MG63 (cell line): ENCODE measurements around the gene BTBD19. TPM values are rescaled to one million over a fixed set of nuclear protein-coding genes. Genes with fewer than 3 reads are reported as not detected.
A peak's percentile ranks its signal among the peaks of the same experiment; 100 is the strongest.
"Not testable (repeated sequence)": the region's sequence is repeated elsewhere in the genome, so short reads cannot be mapped to it uniquely, and the experiment has no call there.

Source experiments
- DNase-seq: peaks from one replicate; pipeline ENCODE4 v3.0.0-alpha.2; 2020
- H3K27me3 ChIP-seq: fragments of 250-450 bp; sonication (Bioruptor Pico); 2 replicates; pipeline ENCODE4 v1.5.1; 2020; ENCODE audit warnings: mild to moderate bottlenecking, moderate library complexity
- H3K36me3 ChIP-seq: fragments of 250-450 bp; sonication (Bioruptor Pico); 2 replicates; pipeline ENCODE4 v1.5.1; 2020; ENCODE audit warnings: mild to moderate bottlenecking, moderate library complexity
- H3K4me3 ChIP-seq: fragments of 250-450 bp; sonication (Bioruptor Pico); 2 replicates; pipeline ENCODE4 v1.5.1; 2020; ENCODE audit warnings: mild to moderate bottlenecking, moderate library complexity
- H3K9me3 ChIP-seq: fragments of 250-450 bp; sonication (Bioruptor Pico); 2 replicates; pipeline ENCODE4 v1.5.1; 2020; ENCODE audit warnings: mild to moderate bottlenecking, moderate library complexity
- total RNA-seq: library from RNA; depleted of rRNA; stranded (reverse); fragments of >200 nt; shearing (Covaris generic); gene quantifications from 2 replicates; pipeline ENCODE4 v1.2.3, GENCODE V29; 2014; ENCODE audit warnings: low replicate concordance

Gene BTBD19
- total RNA-seq, 1 experiment from 2014 or later, result 1.0 TPM

DNA sequence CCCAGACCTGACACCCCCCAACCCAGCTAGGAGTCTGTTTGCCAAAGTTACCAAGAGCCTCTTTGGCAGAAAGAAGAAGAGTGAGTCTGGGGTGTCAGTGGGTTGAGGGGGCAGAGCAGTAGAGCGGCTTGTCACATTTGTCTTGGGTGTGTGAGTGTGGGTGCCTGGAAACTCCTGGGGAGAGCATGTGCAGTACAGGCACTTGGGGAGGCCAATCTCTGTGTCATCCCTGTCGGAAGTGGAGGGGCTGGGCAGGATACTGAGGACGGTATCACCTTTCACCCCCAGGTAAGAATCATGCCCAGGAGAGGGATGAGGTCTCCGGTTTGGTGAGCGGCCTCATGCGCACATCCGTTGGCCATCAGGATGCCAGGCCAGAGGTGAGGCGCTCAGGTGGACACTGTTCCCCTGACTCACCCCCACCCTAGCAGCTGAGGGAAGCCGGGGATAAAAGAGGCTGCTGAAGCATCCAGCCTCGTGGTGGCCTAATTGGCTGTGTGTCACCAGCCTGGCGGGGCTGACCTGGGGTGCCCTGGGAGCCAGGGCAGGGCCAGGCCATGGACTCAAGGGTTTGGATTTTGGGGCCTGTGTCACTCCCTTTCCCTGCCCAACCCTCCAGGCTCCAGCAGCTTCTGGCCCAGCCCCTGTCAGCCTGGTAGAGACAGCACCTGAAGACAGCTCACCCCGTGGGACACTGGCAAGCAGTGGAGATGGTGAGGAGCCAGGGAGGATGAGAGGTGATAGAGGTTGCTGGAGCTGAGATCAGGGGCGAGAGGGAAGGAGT lies 4.8 kb upstream of the BTBD19 start:
- DNase-seq, result no peak
- Histone ChIP-seq H3K36me3 (peaks cover 32% of the 10 kb centered on the region), H3K9me3 (no peaks in the 10 kb centered on the region), H3K27me3 (no peaks in the 10 kb centered on the region), H3K4me3 (no peak overlapping the region)

DNA sequence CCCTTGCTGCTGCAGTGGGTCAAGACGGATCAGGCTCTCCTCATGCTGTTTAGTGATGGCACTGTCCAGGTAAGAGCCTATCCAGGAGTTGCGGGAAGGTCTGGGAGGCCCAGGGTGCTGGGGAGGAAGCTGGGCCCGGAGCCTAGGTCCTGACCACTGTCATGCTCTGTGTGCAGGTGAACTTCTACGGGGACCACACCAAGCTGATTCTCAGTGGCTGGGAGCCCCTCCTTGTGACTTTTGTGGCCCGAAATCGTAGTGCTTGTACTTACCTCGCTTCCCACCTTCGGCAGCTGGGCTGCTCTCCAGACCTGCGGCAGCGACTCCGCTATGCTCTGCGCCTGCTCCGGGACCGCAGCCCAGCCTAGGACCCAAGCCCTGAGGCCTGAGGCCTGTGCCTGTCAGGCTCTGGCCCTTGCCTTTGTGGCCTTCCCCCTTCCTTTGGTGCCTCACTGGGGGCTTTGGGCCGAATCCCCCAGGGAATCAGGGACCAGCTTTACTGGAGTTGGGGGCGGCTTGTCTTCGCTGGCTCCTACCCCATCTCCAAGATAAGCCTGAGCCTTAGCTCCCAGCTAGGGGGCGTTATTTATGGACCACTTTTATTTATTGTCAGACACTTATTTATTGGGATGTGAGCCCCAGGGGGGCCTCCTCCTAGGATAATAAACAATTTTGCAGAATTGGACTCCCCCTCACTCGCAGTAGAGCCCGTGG lies 2.9 kb upstream of the BTBD19 start:
- Histone ChIP-seq H3K27me3 (no peaks in the 10 kb centered on the region), H3K9me3 (no peaks in the 10 kb centered on the region), H3K4me3 (no peak overlapping the region), H3K36me3 (peaks cover 32% of the 10 kb centered on the region)
- no peak for DNase-seq

DNA sequence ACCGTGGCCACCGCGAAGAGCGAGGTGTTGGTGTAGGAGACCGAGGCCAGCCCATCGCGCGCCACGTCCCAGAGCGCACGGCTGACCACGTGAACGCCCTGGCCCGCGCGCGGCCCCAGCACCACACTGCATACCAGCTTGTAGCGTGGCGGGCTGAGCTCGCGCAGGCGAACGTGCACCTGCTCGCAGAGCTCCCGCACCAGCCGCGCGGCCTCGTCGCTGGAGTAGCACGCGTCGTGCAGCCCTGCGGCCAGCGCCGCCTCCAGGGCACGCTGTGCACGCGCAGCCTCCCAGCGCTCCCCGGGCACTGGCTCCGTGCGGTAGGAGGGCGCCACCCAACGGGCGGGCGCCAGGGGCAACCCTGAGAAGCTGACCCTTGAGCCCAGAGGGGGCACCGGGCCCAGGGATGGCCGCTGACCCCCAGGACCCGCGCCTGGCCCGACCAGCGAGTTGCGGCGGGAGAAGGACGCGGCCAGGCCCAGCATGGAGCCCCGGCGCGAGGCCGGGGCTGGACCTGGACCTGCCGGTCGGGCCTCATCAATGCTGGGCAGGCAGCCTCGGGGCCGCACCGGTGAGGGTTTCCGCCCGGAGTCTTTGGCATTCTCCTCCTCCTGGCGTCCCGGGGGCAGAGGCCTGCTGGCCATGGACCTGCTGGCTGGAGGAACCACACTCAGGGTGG lies 2.2 kb upstream of the BTBD19 start:
- Histone ChIP-seq H3K4me3 (no peak overlapping the region), H3K36me3 (peaks cover 32% of the 10 kb centered on the region), H3K27me3 (no peaks in the 10 kb centered on the region), H3K9me3 (no peaks in the 10 kb centered on the region)
- DNase-seq, result no peak

DNA sequence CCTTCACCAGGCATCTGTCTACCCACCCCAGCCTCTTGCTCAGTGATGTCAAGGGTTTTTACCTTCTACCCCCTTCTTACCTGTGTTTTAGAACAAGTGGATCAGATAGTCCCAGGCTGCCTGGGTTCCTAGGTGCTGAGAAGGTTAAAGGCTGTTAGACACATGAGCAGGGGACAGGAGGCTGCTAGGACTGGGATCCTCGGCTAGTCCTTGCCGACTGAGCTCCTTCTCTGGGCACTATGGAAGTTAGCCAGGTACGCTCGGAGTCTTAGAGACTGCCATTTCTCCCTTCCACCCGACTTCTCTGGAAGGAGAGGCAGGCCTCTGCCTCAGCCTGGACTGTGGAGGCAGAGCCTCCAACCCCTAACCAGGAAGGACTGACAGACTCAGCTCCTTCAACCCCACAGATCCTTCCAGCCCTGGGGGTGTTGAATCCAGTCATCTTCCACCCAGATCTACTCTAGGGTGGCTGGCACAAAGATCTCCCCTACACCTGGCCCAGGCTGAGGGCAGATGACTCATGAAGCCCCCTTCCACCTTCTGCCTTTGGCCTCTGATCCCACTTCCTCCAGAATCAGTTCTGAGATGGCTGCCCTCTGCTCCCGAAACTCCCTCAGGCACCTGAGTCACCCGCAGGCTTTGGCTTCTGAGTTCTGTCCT lies 1.5 kb upstream of the BTBD19 start, which contains the start of gene DYNLT4:
DYNLT4 (minus strand) TSS at position 648 of the 660 bp plus-strand sequence. CDS start 683 bp downstream, outside the sequence.
- H3K4me3 ChIP-seq, result peak within 1 kb of the TSS; percentile 19
- H3K9me3 ChIP-seq, result no peaks in the 10 kb centered on the region
- no peaks in the 10 kb centered on the region for H3K27me3 ChIP-seq
- no peak for DNase-seq
- H3K36me3 ChIP-seq, result peaks cover 31% of the 10 kb centered on the region

DNA sequence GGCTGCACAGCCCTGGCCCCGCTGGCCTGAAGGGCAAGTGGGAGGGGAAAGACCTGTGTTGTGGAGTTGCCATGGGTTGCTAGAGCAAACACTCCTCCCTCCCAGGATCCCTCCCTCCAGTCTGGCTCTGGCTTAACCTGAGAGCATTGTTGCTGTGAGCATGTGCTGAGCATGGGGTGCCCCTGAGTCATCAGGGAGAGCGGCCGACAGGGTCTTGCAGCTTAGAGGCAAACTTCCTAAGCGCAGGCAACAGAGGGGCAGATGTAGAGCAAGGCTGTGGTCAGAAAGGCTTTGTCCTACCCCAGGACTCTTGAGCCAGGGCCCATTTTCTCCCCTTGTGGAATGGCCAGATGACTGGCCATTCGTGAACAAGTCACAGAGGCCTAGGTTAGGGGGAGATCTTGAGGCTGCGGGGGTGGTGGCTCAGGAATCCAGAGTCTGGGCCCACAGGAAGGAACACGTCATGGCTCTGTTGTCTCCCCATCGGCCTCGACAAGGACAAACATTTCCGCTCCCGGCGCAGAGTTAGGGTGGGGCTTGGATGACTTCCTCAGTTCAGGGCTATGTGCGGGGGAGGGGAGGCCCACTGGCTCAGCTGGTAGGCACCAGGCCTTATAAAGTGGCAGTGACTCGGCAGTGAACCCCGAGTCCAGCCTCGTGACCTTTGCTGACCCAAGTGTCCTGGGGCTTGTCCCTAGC lies 810 bp upstream of the BTBD19 start:
- Histone ChIP-seq H3K36me3 (peaks cover 25% of the 10 kb centered on the region), H3K4me3 (peak overlapping the region; percentile 19; the same call in 1 of the 2 replicates), H3K27me3 (no peaks in the 10 kb centered on the region), H3K9me3 (no peaks in the 10 kb centered on the region)
- DNase-seq, result peak; percentile 99

DNA sequence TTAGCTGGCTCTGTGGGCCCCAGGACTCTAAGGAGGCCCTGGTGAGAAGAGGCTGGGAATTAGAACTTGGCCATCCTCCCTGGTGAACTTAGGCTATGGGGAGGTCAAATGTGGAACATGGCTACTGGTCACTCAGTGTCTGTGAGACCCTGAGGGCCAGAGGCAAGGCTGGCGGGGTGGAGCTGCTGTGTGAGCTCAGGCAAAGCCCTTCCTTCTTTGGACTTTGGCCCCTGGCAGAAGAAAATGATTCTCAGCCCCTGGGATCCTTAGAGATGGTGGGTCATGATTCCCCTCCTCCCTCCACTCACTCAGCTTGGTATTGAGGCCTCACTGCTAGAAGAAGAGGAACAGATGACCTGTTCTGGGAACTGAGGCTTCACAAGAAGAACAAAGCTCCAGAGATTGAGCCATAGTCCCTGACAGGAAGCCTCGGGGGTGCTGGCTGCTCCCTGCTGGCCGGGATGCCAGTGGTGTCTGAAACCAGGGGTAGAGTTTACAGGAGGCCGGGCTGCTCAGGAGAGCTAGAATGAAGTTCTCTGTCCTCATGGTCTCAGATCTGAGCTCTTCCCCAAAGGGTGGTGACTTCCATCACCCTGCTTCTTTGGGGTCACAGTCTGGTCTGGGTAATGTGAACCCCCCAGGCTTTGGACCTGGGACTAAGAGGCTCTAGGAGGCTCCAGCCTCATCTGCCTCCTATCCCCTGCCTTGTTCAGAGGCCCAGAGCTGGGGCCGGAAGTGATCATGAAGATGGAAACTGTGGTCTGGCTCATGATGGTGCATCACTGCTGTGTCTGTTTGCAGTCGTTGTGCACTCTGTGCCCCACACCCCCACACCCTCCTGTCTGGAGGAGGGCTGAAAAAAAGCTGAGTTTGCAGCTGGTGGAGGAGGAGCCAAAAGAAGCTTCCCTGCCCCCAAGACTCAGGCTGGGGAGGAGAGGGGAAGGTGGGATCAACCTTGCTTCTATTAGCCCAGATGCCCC lies 905 bp downstream of the BTBD19 start:
- no peaks in the 10 kb centered on the region for H3K9me3 ChIP-seq
- H3K4me3 ChIP-seq, result peak overlapping the region; percentile 19
- DNase-seq, result peak; percentile 24
- H3K36me3 ChIP-seq, result peaks cover 15% of the 10 kb centered on the region
- H3K27me3 ChIP-seq, result no peaks in the 10 kb centered on the region

DNA sequence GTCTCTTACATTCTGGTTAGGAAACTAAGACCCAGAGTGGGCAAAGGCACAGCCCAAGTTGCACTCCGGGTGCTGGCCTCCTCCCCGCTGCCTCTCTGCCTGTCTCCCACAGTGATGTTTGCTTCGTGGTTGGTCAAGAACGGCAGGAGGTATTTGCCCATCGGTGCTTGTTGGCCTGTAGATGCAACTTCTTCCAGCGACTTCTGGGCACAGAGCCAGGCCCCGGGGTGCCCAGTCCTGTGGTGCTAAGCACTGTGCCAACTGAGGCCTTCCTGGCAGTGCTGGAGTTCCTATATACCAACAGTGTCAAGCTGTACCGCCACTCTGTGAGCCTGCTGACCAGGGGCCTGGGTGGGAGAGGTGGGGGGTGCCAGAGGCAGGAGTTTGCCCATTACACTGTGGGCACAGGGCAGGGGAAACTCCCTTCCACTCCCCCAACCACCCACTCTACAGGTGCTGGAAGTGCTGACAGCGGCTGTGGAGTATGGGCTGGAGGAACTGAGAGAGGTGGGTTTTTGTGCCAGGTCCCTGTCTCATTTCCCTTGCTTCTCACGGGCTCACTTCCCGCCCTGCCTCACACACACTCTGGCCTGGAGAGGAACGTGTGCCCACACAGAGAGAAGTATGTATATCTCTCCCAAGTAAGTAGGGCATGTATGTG lies 1.9 kb downstream of the BTBD19 start:
- H3K4me3 ChIP-seq, result no peak overlapping the region
- peaks cover 7% of the 10 kb centered on the region for H3K36me3 ChIP-seq
- H3K27me3 ChIP-seq, result no peaks in the 10 kb centered on the region
- DNase-seq, result peak; percentile 92
- H3K9me3 ChIP-seq, result no peaks in the 10 kb centered on the region

DNA sequence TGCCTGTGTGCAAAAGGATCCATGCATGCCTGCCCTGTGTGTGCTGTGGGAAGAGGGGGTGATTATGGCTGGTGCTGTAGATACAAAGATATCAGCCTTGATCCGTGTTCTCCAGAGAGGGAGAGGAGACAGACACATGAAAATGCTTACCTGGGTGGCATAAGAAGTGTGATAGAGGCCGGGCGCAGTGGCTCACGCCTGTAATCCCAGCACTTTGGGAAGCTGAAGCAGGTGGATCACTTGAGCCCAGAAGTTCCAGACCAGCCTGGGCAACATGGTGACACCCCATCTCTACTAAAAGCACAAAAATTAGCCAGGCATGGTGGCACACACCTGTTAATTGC lies 2.4 kb downstream of the BTBD19 start:
- not testable (repeated sequence) for H3K27me3 ChIP-seq, DNase-seq, H3K36me3 ChIP-seq, H3K4me3 ChIP-seq, H3K9me3 ChIP-seq

DNA sequence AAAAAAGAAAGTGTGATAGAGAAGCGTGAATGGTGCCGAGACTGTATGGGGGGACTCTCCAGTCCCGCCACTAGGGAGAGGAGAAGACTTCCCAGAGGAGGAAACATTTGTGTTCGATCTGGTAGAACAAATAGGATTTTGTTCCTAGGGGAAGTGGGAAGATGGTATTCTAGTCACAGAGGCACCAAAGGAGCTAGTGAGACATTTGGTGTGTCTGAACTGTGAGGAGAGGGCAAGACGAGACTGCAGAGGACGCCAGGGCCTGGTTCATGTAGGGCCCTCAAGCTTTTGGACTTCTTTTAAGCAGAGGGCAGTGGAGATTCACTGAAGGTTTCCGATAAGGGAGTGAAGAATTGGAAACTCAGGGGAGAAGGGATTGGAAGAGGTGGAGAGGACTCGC lies 2.9 kb downstream of the BTBD19 start:
- no peak overlapping the region for H3K4me3 ChIP-seq

DNA sequence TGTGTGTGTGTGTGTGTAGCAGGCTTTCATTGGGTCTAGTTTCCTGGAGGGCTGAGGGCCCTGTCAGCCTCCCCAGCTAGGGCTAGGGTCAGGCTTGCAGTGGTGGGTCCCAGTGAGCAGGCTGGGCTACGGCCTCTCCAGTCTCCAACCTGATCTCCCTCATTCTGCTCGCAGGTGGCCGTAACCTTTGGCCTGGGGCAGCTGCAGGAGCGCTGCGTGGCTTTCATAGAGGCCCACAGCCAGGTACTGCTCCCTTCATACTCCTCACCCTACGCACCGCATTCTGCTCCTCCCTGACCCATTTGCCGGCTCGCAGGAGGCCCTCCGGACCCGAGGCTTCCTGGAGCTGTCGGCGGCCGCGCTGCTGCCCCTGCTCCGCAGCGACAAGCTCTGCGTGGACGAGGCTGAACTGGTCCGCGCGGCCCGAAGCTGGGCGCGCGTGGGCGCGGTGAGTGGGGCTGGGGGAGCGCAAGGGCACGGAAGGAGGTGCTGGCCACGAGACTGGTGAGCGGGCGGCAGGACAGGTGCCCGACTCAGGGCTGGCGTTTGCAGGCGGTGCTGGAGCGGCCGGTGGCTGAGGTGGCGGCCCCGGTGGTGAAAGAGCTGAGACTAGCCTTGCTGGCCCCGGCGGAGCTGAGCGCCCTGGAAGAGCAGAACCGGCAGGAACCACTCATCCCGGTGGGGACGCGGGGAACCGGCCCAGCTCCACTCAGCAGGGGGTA lies 4.7 kb downstream of the BTBD19 start:
- Histone ChIP-seq H3K4me3 (no peak overlapping the region), H3K9me3 (no peaks in the 10 kb centered on the region), H3K36me3 (no peaks in the 10 kb centered on the region; the same call in 1 of the 2 replicates), H3K27me3 (no peaks in the 10 kb centered on the region)
- no peak for DNase-seq

More for the DNA sequence above, 2.9 kb downstream of the BTBD19 start:
- Histone ChIP-seq H3K36me3 (peaks cover 3% of the 10 kb centered on the region), H3K9me3 (no peaks in the 10 kb centered on the region), H3K27me3 (no peaks in the 10 kb centered on the region)
- DNase-seq, result no peak

DNA sequence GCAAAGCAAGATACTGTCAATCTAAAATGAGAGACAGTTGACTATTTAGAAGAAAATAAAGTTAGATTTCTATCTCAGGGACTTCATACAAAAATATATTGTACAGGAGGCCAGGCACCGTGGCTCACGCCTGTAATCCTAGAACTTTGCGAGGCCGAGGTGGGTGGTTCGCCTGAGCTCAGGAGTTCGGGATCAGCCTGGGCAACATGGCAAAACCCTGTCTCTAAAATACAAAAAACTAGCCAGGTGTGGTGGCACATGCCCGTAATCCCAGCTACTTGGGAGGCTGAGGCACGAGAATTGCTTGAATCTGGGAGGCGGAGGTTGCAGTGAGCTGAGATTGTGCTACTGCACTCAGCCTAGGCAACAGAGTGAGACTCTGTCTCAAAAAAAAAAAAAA lies 7.6 kb downstream of the BTBD19 start:
- not testable (repeated sequence) for H3K36me3 ChIP-seq, H3K4me3 ChIP-seq, H3K9me3 ChIP-seq, DNase-seq, H3K27me3 ChIP-seq

DNA sequence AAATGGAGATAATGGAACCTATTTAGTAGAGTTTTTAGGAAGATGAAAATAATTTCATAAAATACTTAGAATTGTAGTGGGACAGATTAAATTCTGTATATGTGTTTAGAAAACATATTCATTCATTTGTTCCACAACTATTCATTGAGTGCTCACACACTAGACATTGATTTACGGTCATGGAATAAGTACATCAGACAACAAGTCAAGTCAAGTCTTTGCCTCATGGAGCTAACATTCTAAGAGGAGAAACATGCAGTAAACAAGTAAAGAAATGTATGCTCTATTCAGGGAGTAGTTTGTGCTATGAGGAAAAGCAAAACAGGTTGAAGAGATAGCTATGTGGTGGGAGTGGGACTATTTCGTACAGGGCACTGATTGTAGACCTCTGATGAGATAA lies 9.0 kb downstream of the BTBD19 start:
- H3K9me3 ChIP-seq, result no peaks in the 10 kb centered on the region
- H3K27me3 ChIP-seq, result no peaks in the 10 kb centered on the region
- no peak overlapping the region for H3K4me3 ChIP-seq
- H3K36me3 ChIP-seq, result no peaks in the 10 kb centered on the region
- no peak for DNase-seq

DNA sequence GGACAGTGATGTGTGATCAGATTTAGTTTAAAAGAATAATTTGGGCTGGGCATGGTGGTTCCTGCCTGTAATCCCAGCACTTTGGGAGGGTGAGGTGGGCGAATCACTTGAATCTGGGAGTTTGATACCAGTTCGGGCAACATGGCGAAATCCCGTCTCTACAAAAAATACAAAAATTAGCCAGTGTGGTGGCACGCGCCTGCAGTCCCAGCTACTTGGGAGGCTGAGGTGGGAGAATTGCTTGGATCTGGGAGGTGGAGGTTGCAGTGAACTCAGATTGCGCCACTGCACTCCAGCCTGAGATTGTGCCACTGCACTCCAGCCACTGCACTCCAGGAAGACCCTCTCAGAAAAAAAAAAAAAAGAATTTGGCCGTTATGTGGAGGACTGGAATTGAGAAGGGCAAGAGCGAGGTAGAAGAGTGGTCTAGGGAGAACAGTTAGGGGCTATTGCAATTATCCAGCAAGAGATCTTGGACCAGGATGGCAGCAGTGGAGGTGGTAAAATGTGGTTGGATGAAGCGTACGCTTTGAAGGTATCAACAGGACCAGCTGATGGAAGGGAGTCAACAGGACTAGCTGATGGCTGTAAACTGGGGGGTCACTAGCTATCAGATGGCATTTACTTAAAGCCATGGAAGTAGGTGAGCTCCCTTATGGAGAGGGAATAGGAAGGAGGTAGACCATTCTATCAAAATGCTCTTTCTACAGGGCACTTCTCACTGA lies 9.6 kb downstream of the BTBD19 start:
- no peaks in the 10 kb centered on the region for H3K9me3 ChIP-seq
- no peaks in the 10 kb centered on the region for H3K36me3 ChIP-seq
- H3K27me3 ChIP-seq, result no peaks in the 10 kb centered on the region
- DNase-seq, result no peak
- H3K4me3 ChIP-seq, result no peak overlapping the region

DNA sequence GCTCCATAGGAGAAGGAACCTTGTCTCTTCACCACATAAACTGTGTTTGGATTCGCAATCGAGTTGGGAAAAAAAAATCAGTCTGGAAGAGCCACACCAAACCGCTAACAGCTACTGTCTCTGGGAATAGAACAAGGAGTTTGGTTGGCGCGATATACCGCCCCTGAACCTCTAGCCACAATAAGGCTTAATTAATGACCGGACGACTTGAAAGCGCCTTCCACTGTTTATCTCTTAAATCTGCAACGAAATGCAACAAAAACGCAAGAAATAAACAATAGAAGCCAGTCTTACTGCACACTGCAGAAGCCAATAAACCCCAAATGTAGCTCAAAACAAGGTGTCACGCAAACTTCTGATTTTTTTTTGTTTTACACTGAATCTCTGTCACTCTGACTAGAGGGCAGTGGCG lies 10.9 kb downstream of the BTBD19 start:
- Histone ChIP-seq H3K27me3 (no peaks in the 10 kb centered on the region), H3K9me3 (no peaks in the 10 kb centered on the region), H3K4me3 (peak overlapping the region; percentile 37), H3K36me3 (no peaks in the 10 kb centered on the region)
- no peak for DNase-seq
